ENCODE results near the gene LTF.
"Not testable (repeated sequence)": the region's sequence is repeated elsewhere in the genome, so short reads cannot be mapped to it uniquely, and the experiment has no call there.

Gene LTF

DNA sequence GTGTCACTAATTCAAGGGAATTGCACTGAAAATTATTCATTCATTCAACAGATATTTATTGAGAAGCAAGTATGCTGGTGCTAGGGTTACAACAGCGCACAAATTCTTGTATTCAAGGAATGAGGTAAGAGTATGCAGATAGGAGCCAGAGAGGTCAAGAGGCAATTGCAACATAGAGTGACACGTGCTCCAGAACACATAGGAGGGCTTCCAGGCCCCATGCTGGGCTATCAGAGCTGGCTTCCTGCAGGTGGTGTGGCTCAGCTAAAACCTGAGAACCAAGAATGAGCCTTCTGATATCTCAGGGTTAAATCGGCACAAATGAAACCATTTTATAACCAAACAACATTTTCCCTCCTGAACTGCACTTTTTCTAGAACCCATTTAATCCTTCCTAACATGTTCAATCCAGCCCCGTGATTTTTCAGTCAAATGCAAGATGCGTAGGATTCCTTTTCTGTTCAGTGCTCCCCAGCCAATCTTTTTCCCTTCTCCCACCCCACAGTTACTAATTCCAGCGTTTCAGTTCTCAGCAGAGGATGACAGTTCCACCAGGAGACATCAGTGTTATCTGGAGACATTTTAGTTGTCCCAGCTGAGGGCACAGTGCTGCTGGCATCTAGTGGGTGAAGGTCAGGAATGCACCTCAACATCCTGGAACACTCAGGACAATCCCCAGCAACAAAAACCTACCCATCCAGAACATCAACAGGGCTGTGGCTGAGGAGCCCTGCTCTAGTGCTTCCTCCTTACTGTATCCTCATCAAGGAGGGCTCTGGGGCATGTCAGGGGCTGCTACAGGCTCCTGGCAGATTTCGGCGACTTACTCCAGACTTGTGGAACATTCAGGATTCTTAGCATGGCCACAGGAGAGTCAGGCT, 70.9 kb downstream of the LTF start:
- DNase-seq (ENCODE audit: low read depth), result no peak

DNA sequence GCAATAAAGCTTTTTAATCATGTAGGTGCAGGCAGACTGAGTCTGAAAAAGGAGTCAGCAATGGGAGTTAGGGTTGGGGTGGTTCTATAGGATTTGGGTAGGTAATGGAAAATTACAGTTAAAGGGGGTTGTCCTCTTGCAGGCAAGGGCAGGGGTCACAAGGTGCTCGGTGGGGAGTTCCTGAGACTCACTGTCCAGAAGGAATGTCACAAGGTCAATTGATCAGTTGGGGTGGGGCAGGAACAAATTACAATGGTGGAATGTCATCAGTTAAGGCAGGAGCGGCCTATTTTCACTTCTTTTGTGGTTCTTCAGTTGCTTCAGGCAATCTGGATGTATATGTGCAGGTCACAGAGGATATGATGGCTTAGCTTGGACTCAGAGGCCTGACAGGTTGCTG, 71.7 kb downstream of the LTF start:
- DNase-seq (ENCODE audit: low read depth), result no peak

DNA sequence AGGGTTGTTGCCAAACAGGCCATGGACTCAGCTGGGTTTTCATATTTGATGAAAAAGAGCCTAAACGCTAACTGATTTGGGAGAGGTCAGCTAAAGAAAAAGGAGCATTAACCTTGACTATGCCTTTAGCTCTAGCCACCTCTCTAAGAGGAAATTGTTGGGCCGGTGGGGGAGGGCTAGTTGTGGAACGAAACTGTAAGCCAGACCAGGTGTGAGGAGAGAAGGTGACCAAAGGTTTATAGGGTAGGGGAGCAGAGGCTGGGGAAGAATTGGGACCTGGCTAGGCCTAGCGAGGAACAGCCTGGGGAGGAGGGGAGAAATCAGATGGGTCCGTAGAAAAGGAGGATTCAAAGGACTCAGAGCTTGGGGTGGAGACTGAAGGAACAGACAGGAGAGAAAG, 73.2 kb downstream of the LTF start:
- not testable (repeated sequence) for DNase-seq (ENCODE audit: low read depth)

GRCh38 chr3:46389306-46389705, 75.4 kb downstream of the LTF start:
- DNase-seq (ENCODE audit: low read depth), result no peak

GRCh38 chr3:46388847-46389246, 75.9 kb downstream of the LTF start:
- not testable (repeated sequence) for DNase-seq (ENCODE audit: low read depth)

DNA sequence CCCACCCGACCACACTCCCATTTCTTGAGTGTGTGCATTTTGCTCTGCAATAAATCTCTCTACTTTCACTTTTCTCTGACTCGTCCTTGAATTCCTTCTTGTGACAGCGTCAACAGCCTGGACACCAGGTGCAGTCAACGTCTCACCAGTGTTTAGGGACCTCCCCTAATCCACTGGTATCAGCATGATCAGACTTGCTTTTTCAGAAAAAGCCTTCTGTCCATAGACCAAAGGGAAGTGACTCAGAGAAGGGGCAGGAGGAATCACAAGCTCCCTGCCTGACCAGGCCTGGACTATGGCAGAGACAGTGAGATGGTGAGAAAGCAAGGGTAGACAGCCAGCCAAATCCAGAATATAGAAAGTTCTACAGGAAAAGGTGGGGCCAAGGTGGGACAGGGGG, 78.5 kb downstream of the LTF start:
- no peak for DNase-seq (ENCODE audit: low read depth)
